HG03175 (cell line): ENCODE results near the gene NCAPH2.

Experiments used
- ATAC-seq: cut with Tn5 transposase; IDR thresholded peaks from one replicate; pipeline ENCODE4 v1.9.1; 2021; ENCODE audit warnings: mild to moderate bottlenecking, moderate library complexity; ENCODE audit not compliant: unreplicated experiment

The NCAPH2 gene

DNA sequence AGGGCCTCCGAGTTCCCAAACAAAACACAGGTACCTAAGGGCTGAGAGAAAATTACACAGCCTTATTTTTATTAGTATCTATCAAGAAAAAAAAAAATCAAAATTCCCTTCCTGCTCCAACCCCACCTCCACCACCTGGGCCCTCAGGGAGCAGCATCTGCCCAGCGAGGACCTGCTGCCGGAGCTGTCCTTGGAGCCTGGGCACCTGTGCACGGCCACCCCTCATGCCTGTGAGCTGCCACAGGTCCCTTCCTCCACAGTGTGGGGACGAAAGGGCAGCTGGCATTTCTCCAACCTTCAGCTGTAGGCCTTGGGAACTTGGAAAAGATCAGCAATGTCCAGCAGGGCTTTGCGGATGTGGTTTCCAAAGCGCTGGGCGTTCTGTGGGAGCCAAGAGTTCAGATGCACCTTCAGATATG is 61.0 kb downstream of the NCAPH2 start:
- ATAC-seq: no peak

DNA sequence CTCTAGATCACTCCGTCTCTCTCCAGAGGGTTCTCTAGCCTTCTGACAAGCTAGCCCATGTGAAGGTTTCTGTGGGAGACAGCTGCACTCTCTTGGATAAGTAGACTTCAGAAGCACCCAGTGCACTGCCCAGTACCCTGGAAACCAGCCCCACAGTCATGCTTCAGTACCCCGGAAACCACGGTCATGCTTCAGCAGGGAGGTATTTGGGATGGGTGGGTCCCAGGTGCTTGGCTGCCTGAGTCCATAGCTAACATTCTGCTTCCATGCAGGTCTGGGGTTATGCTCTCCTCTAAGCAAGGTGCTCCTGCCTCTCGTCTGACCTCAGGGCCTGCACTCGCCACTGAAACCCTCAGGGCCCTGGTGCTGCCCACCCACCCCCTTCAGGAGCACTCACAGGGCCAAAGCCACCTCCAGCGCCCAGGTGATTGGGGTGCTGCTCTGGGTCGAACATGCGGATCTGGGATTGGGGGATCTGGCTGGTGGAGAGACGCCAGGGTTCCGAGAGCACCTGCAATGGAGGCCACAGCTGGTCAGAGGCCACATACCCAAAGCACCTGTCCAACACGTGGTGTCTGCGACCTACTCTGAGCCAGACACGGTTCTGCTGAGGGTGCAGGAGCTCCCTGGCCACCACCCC is 62.0 kb downstream of the NCAPH2 start:
- ATAC-seq: no peak

DNA sequence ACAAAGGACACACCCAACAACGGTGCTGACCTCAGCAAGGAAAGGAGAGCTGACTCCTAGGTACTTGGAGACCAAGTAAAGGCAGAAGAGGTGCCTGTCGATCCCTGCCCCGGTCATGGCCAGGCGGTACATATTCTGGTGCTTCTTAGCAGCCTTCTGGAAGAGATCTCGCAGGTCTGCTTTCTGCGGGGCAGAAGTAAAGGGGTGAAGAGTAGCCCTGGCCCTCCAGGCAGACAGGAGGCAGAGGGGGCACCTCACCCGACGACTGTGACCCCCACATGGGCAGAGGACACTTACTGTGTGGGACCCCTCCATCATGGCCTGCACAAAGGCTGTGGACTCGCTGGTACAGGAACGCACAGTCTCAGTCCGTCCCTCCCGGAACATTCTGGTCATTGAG is 62.8 kb downstream of the NCAPH2 start:
- no peak for ATAC-seq

DNA sequence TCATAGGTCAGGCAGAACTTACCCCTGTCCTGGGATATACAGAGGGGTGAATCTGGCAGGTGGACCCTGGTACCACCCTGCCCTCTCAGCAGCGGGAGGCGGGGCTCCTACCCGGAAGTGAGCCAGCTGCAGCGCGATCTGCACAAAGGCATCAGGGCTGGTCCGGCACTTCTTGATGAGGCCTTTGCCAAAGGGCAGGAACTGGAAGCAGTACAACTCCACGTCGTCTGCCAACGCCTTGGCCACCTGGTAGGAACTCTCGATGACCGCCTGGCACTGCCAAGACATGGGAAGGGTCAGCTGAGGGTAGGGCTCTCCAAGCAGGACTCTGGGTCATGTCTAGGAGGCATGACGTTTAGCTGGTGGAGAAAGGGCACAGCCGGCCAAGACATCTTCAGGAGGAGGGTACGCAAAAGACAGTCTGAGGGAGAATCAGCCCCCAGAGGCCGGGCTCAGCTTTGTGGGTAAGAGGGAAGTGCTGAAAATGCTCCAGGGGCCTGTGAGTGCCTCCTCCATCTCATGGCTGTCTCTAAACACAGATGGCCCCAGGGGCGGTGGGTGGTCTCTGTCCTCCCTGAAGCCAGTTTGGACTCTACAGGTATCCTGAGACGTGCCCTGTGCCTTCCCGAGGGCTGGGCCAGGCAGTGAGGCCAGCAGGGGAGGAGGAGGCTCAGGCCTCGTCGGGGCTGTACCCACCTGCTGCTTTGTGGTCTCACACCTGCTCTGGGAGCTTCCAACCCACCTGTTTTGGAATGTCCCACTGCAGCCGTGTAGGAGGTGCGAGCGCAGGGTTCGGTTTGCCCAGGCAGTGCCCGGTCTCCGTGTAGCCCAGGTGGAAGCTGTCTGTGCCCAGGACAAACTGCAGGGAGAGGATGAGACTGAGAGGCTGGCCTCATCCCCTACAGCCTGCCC is 63.5 kb downstream of the NCAPH2 start:
- ATAC-seq: no peak

DNA sequence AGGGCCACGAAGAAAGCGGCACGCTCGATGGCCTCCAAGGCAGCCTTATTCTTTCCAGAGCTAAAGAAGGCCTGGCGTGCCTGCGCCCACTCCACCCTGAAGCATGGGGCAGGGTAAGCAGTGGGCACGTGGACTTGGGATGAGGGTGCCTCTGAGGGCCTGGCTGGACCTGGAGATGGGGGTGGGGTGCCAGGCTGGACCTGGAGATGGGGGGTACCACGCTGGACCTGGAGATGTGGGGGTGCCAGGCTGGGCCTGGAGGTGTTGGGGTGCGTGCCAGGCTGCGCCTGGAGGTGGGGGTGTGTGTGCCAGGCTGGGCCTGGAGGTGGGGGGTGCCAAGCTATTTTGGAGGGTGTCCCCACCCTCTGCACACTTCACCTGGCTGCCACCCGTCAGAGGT is 64.9 kb downstream of the NCAPH2 start:
- no peak for ATAC-seq

DNA sequence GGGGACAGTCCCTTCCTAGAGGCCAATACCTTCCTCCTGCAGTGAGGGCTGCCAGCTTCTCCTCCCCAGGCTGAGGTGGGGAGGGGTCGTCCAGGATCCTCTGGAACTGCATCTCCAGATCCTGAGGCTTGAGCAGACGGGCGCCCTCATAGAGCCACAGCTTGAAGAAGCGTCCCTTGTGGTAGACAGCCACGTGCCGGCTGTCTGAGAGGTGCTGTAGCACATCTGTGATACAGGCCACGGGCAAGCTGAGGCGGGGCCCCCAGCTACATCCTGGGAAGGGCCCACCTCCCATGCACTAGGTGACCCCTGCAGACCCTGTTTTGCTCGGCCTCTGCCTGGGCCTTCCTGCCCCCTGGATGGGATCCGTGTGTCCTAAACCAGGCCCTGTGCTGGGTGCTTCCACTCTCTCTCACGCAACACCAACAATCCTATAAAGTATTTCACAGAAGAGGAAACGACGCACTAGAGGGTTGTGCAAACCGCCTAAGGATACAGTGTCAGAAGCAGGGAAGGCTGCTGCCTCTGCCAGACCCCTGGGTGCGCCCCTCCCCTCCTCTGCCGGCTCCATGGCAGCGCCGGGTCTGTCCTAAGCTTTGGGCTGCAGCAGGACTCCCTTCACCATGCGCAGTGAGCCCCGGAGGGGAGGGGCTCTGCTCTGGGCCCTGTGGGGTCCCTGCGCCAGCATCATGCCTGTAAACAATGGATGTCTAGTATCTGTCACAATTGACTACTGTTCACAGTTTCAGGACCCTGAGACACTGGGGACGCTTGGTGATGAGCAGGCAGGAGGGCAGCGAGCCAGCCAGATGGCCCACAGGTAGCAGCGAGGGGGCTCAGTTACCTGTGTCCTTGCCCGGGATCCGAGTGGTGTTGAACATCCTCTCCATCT is 65.7 kb downstream of the NCAPH2 start:
- no peak for ATAC-seq

DNA sequence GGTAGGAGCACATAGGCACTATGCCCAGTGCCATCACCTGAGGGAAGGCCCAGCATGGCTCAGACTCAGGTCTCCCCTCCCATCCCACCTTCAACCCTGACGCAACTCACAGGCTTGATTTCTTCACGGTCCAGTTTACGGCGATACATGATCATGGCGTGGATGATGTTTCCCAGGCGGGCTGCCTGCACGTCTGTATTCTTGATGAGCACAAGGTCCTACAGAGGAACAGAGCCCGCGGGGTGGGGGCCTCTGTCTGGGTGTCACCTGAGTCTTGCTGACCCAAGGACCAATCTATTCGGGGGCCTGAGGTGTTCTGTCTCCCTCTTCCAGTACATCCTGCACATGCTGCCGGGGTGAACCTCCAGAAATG is 66.3 kb downstream of the NCAPH2 start:
- no peak for ATAC-seq
